K562 (cell line): ENCODE measurements around the gene PDE4D. TPM values are rescaled to one million over a fixed set of nuclear protein-coding genes. Genes with fewer than 3 reads are reported as not detected.

Experiments
- ATAC-seq: fragments of 200-7000 bp; cut with Tn5 transposase; 3 replicates; pipeline ENCODE4 v1.9.1; 2020; ENCODE audit warnings: moderate library complexity
- BruUV-seq: library from RNA; stranded (reverse); fragments of 400-500 nt; replicated peaks from 2 replicates; lab custom pipeline; 2021; lab: Mats Ljungman, UMichigan
- CTCF ChIA-PET: fragments of 300-600 bp; formaldehyde crosslinking; extraction: SDS; loops from one replicate; lab custom pipeline; 2021; ENCODE audit warnings: low intra/inter-chr PET ratio; lab: Yijun Ruan, JAX
- POLR2A ChIA-PET: fragments of 300-600, 350-650 bp; sonication (Branson Sonifier 250); formaldehyde crosslinking; extraction: SDS; loops from one replicate; lab custom pipeline; 2021; ENCODE audit warnings: antibody characterized with exemption, inconsistent platforms; lab: Yijun Ruan, JAX
- DNase-seq, 4 experiments: peaks; one replicate each; pipeline versions ENCODE4 v3.0.0 to v3.0.0-alpha.2; 2011 to 2018; ENCODE audit warnings: low spot score in 3 of 4, mixed read lengths in 3 of 4; ENCODE audit errors: extremely low read depth in 1 of 4
- FAIRE-seq: peaks from 2 replicates; lab custom pipeline; 2011; peaks lifted over from hg19 to GRCh38; lab: Jason Lieb, UNC
- H2AFZ ChIP-seq: 2 replicates; pipeline ENCODE4 v1.6.0; 2011; ENCODE audit warnings: low read depth, low read length, control low read depth, inconsistent platforms
- H3K27ac ChIP-seq: fragments of 200-600 bp; 3 replicates; pipeline ENCODE4 v1.8.0; 2011; ENCODE audit warnings: low read depth, mild to moderate bottlenecking, control low read depth, inconsistent platforms, low read length, moderate library complexity, mixed read lengths; ENCODE audit errors: extremely low read depth
- H3K27me3 ChIP-seq, 2 experiments: fragments of 300-600 bp in 1 of 2; 2 replicates in 1 of 2; 3 replicates in 1 of 2; pipeline versions ENCODE4 v1.6.0 to v1.8.0; 2011; ENCODE audit warnings: inconsistent platforms in 2 of 2, low read length in 2 of 2, mild to moderate bottlenecking in 1 of 2, mixed read lengths in 1 of 2, moderate library complexity in 1 of 2; ENCODE audit not compliant: control insufficient read depth in 2 of 2, insufficient read depth in 2 of 2
- H3K36me3 ChIP-seq: fragments of 300-600 bp; 3 replicates; pipeline ENCODE4 v1.8.0; 2011; ENCODE audit warnings: mild to moderate bottlenecking, low read length, inconsistent platforms; ENCODE audit not compliant: control insufficient read depth, insufficient read depth
- H3K4me1 ChIP-seq, 2 experiments: fragments of 200-600 bp in 1 of 2; replicated peaks in 1 of 2; 2 replicates in 1 of 2; 3 replicates in 1 of 2; pipeline versions ENCODE4 v1.5.1 to v1.8.0; 2011; ENCODE audit warnings: inconsistent platforms in 2 of 2, low read length in 2 of 2, mild to moderate bottlenecking in 1 of 2, mixed read lengths in 1 of 2, moderate library complexity in 1 of 2; ENCODE audit not compliant: control insufficient read depth in 2 of 2, insufficient read depth in 2 of 2
- H3K4me2 ChIP-seq: 2 replicates; pipeline ENCODE4 v1.6.1; 2011; ENCODE audit warnings: low read length, control low read depth, inconsistent platforms, mixed read lengths; ENCODE audit not compliant: insufficient read depth
- H3K4me3 ChIP-seq: fragments of 200-600 bp; sonication (generic), shearing (Covaris generic); 2 replicates; pipeline ENCODE4 v1.5.1; 2016; ENCODE audit warnings: control low read depth, inconsistent platforms
- H3K79me2 ChIP-seq: fragments of 200-600 bp; 3 replicates; pipeline ENCODE4 v1.8.0; 2011; ENCODE audit warnings: low read length, inconsistent platforms; ENCODE audit not compliant: control insufficient read depth, insufficient read depth
- H3K9ac ChIP-seq, 2 experiments: 2 replicates each; pipeline versions ENCODE4 v1.6.0 to v1.6.1; 2011; ENCODE audit warnings: low read depth in 2 of 2, low read length in 2 of 2, control low read depth in 1 of 2, inconsistent platforms in 1 of 2, mild to moderate bottlenecking in 1 of 2, mixed read lengths in 1 of 2; ENCODE audit not compliant: insufficient read depth in 1 of 2
- H3K9me1 ChIP-seq: one replicate; pipeline ENCODE4 v1.6.0; 2011; ENCODE audit warnings: inconsistent platforms, mild to moderate bottlenecking, low read length, moderate library complexity; ENCODE audit not compliant: control insufficient read depth, insufficient read depth
- H3K9me3 ChIP-seq: replicated peaks from 2 replicates; pipeline ENCODE4 v1.5.1; 2011; ENCODE audit warnings: low read depth, low read length, inconsistent platforms; ENCODE audit not compliant: control insufficient read depth, insufficient read depth
- H4K20me1 ChIP-seq: replicated peaks from 2 replicates; pipeline ENCODE4 v1.6.1; 2011; ENCODE audit warnings: low read length, inconsistent platforms, mixed read lengths; ENCODE audit not compliant: control insufficient read depth, insufficient read depth
- CBX3 ChIP-seq, 2 experiments: IDR thresholded peaks; 1 replicate in 1 of 2; 2 replicates in 1 of 2; pipeline ENCODE4 v1.6.1; 2012; ENCODE audit warnings: inconsistent platforms in 2 of 2, low read length in 2 of 2, borderline replicate concordance in 1 of 2, control low read depth in 1 of 2
- CGGBP1 ChIP-seq: fragments of 250-450 bp; sonication (Bioruptor Pico); IDR thresholded peaks from 2 replicates; pipeline ENCODE4 v1.9.0; 2021; ENCODE audit warnings: mild to moderate bottlenecking
- CREB5 ChIP-seq: fragments of 250-450 bp; sonication (Bioruptor Pico); IDR thresholded peaks from 2 replicates; pipeline ENCODE4 v1.5.0; 2020; ENCODE audit warnings: mild to moderate bottlenecking
- HDAC6 ChIP-seq: IDR thresholded peaks from 2 replicates; pipeline ENCODE4 v1.6.1; 2012; ENCODE audit warnings: low read depth, mild to moderate bottlenecking, control low read depth, inconsistent platforms, low read length, moderate library complexity
- MXI1 ChIP-seq: IDR thresholded peaks from 2 replicates; pipeline ENCODE4 v1.6.1; 2011; ENCODE audit warnings: low read depth, mild to moderate bottlenecking, improper control_type of control experiment, low read length
- PPARD ChIP-seq: fragments of 250-450 bp; sonication (Bioruptor Pico); IDR thresholded peaks from 2 replicates; pipeline ENCODE4 v1.8.0; 2022; ENCODE audit warnings: inconsistent platforms, mild to moderate bottlenecking, moderate library complexity
- SRSF3 ChIP-seq: fragments of 200-400 bp; formaldehyde crosslinking; IDR thresholded peaks from 2 replicates; pipeline ENCODE4 v1.6.1; 2016; ENCODE audit warnings: mild to moderate bottlenecking, low read length, moderate library complexity; ENCODE audit not compliant: insufficient read depth
- ZNF444 ChIP-seq: fragments of 250-450 bp; sonication (Bioruptor Pico); IDR thresholded peaks from 2 replicates; pipeline ENCODE4 v1.4.0; 2020; ENCODE audit warnings: mild to moderate bottlenecking, moderate library complexity
- ZSCAN29 ChIP-seq: fragments of 450-650 bp; IDR thresholded peaks from 2 replicates; pipeline ENCODE4 v1.6.1; 2017
- WGBS: fragments of 100-300 bp; shearing (Covaris generic); methylation state at CpG from one replicate; pipeline ENCODE4 v1.1.6; 2016; ENCODE audit warnings: low coverage, mixed read lengths; ENCODE audit not compliant: insufficient coverage; ENCODE audit errors: missing lambda C conversion rate; 5-methylcytosine and 5-hydroxymethylcytosine counted together
- in situ Hi-C: fragments of 300-500 bp; cut with MboI; formaldehyde crosslinking; loops from 4 replicates; pipeline ENCODE4 v1.15.0; 2018; ENCODE audit warnings: inconsistent platforms, mixed read lengths
- intact Hi-C: fragments of 100-400 bp; cut with micrococcal nuclease; formaldehyde crosslinking; loops from 2 replicates; pipeline ENCODE4 v1.14.2; 2022
- polyA plus RNA-seq, 8 experiments: library from polyadenylated mRNA; depleted of rRNA in 4 of 8; stranded (reverse) in 5 of 8; unstranded in 3 of 8; fragments of >200 nt; fragmentation: Nextera tagmentation in 2 of 8; fragmentation: Illumina TruSeq in 1 of 8; extraction: Ambion mirVana in 2 of 8; extraction: Trizol in 1 of 8; gene quantifications; 2 replicates each; pipeline versions ENCODE4 v1.2.1 to v1.2.3, GENCODE V29; 2011 to 2014; ENCODE audit warnings: inconsistent platforms in 1 of 8, missing spikeins in 1 of 8
- total RNA-seq, 7 experiments: library from RNA; depleted of rRNA in 6 of 7; stranded (reverse); fragments of >200 nt in 6 of 7; fragmentation: Illumina TruSeq in 2 of 7; extraction: Trizol in 2 of 7; gene quantifications; 2 replicates each; pipeline versions ENCODE4 v1.2.1 to v1.2.3, GENCODE V29; 2011 to 2021; ENCODE audit warnings: low replicate concordance in 1 of 7

PDE4D gene
- total and polyA plus RNA-seq, 9 of the 15 experiments (the other 6 are each of a cell fraction or from before 2014, with no cell fraction given), result 0.04 to 0.46 (median 0.13) TPM

GRCh38 chr5:59099270-59099994 lies 794.1 kb downstream of the PDE4D start:
- CTCF ChIA-PET, result no interaction called here
- WGBS, result 2% methylated on average over 5 of the region's 5 CpGs
- intact Hi-C loops, result no loop called here

More at GRCh38 chr5:59099270-59099994, 794.1 kb downstream of the PDE4D start:
- H3K79me2 ChIP-seq, result no peaks in the 10 kb centered on the region
- in situ Hi-C loops, result no loop called here
- no peak overlapping the region for H3K4me3 ChIP-seq
- H3K4me2 ChIP-seq, result no peak overlapping the region
- H3K4me1 ChIP-seq, result no peaks in the 10 kb centered on the region
- BruUV-seq, result no TSS peak
- TF ChIP-seq PPARD (CRISPR knock-in tag) (no peak), CREB5 (CRISPR knock-in tag) (no peak), ZSCAN29 (no peak), HDAC6 (no peak), SRSF3 (no peak), ZNF444 (CRISPR knock-in tag) (no peak), CBX3 (IDR thresholded peaks at IDR 0.05; ENCODE audit: borderline replicate concordance in 1 of 2, low read length in 2 of 2) (no peak), MXI1 (no peak), CGGBP1 (no peak)
- H4K20me1 ChIP-seq, result no peaks in the 10 kb centered on the region
- H3K27ac ChIP-seq, result no peak overlapping the region
- no peak for ATAC-seq
- H3K27me3 ChIP-seq, result no peaks in the 10 kb centered on the region
- no peak overlapping the region for H3K9ac ChIP-seq
- no peaks in the 10 kb centered on the region for H3K9me1 ChIP-seq
- no peaks in the 10 kb centered on the region for H3K9me3 ChIP-seq
- DNase-seq, result no peak
- FAIRE-seq, result no peak
- H2AFZ ChIP-seq, result no peak overlapping the region
- POLR2A ChIA-PET, result no interaction called here
- no peaks in the 10 kb centered on the region for H3K36me3 ChIP-seq
